ENCODE measurements around the gene TXNDC2. TPM values are rescaled to one million over a fixed set of nuclear protein-coding genes. Genes with fewer than 3 reads are reported as not detected.

The TXNDC2 gene
- total RNA-seq (2011; cell fraction: chromatin; rRNA removed; ENCODE audit: low replicate concordance): 2.8 and 4.0 TPM in 2 replicates
- total RNA-seq (2011; cell fraction: nucleolus; rRNA removed): 1.7 and 2.8 TPM in 2 replicates
- 2.3 and 2.6 TPM in 2 replicates for total RNA-seq (2011; cell fraction: nucleoplasm; rRNA removed)
- total RNA-seq (2014; rRNA removed) (1.3 TPM in 2 replicates), total RNA-seq (2014; rRNA removed; fragmentation: Illumina TruSeq; extraction: Trizol) (1.6 and 1.7 TPM in 2 replicates), total RNA-seq (2015; rRNA removed; fragmentation: Illumina TruSeq; extraction: Trizol) (2.3 and 2.5 TPM in 2 replicates), total RNA-seq (2021) (2.0 and 3.8 TPM in 2 replicates), polyA plus RNA-seq (2011; rRNA removed) (0.79 and 2.3 TPM in 2 replicates), polyA plus RNA-seq (2014; fragmentation: Illumina TruSeq; extraction: Trizol) (4.8 and 4.9 TPM in 2 replicates), polyA plus RNA-seq (2014; fragmentation: Nextera tagmentation; extraction: Ambion mirVana) (1 to 10 TPM; 1.2 to 2.3 TPM), polyA plus RNA-seq (2014; rRNA removed) (1.4 and 2.5 TPM in 2 replicates), polyA minus RNA-seq (2011; rRNA and poly(A)+ RNA removed) (2.8 and 5.4 TPM in 2 replicates), Bru-seq, nascent RNA (percentile 56 among the genes with signal in this experiment), BruChase-seq, experiment 1, labeled RNA remaining after a 2-hour chase (percentile 44 among the genes with signal in this experiment), BruChase-seq, experiment 2, labeled RNA remaining after a 6-hour chase (percentile 50 among the genes with signal in this experiment)
- polyA plus RNA-seq (2011; cell fraction: cytosol; rRNA removed): 0.55 and 2.2 TPM in 2 replicates
- polyA plus RNA-seq (2011; cell fraction: nucleus; rRNA removed): 0.83 and 4.6 TPM in 2 replicates
- polyA plus RNA-seq (2012): 1.5 and 3.3 TPM in 2 replicates
- 0.73 and 3.0 TPM in 2 replicates for polyA minus RNA-seq (2011; cell fraction: cytosol; rRNA and poly(A)+ RNA removed)
- 1.8 and 4.7 TPM in 2 replicates for polyA minus RNA-seq (2011; cell fraction: nucleus; rRNA and poly(A)+ RNA removed)
- long read RNA-seq, experiment 1, partial matches to known transcripts: 0 of 7 reads
- long read RNA-seq, experiment 1, other reads (novel, unspliced or antisense): 7 of 7 reads
- long read RNA-seq, experiment 2, partial matches to known transcripts: 1 of 6 reads
- long read RNA-seq, experiment 2, other reads (novel, unspliced or antisense): 5 of 6 reads
- long read RNA-seq, experiment 3, partial matches to known transcripts: 0 of 1 reads
- long read RNA-seq, experiment 3, other reads (novel, unspliced or antisense): 1 of 1 reads

DNA sequence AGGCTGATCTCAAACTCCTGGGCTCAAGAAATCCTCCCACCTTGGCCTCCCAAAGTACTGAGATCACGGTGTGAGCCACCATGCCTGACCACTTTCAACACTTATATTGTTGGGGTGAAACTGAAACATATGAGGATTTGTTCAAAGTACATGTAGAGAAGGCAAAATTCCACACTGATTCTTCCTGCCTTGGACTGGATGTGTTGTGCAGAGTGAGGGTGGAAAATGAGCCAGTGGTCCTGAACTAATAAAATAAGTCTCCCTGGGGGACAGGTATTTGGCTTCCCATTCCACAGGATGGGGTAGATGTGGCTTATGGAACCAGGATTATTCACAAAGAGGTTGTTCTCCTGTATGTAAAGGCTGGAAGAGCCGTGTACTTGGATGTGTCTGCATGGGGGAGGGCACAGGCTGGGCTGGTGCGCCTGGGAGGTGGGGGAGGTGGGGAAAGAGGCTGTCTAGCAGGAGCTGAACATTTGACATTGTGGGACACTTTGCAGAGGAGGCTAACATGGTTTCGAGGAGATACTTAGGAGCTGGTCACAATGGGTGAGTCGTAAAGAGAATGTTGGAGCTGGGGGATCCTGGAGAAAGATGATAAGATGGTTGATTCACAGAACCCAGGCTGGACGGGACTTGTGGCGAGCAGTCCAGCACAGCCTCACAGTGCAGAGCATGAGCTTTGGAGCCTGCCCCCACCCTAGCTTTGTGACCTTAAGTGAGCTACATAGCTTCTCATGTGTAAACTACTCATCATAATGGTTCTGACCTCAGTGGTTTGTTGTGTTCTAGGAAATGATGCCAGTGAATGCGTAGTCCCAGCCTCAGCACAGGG lies at the start of gene TXNDC2:
Gene TXNDC2, plus strand, starts transcription at position 804 of the 835 bp plus-strand sequence. CDS start 708 bp downstream, outside the sequence.
- in situ Hi-C loops (cut with MboI): no loop called here
- 4% methylated on average over 8 of the region's 8 CpGs for WGBS (ENCODE audit: insufficient coverage, low coverage, missing lambda C conversion rate)
- Histone ChIP-seq H3K9ac (ENCODE audit: insufficient read depth in 1 of 2, low read depth in 2 of 2, low read length in 2 of 2) (peak within 1 kb of the TSS; percentile 68 to 75; a peak in 3 of 4 replicates), H3K4me1 (replicated peaks in 1 of 2; ENCODE audit: control insufficient read depth in 2 of 2, insufficient read depth in 2 of 2, low read length in 2 of 2) (peaks cover 34 to 61% of the 10 kb centered on the region in 2 experiments), H3K4me2 (ENCODE audit: insufficient read depth, low read length) (peak within 1 kb of the TSS; percentile 78), H3K27me3 (ENCODE audit: control insufficient read depth in 2 of 2, insufficient read depth in 2 of 2, low read length in 2 of 2) (no peaks in the 10 kb centered on the region), H3K79me2 (ENCODE audit: control insufficient read depth, insufficient read depth, low read length) (peaks cover 3% of the 10 kb centered on the region; the same call in 1 of the 3 replicates), H4K20me1 (replicated peaks; ENCODE audit: control insufficient read depth, insufficient read depth, low read length) (no peaks in the 10 kb centered on the region), H2AFZ (ENCODE audit: low read depth, low read length) (peak within 1 kb of the TSS; percentile 73), H3K9me1 (ENCODE audit: control insufficient read depth, insufficient read depth, low read length) (no peaks in the 10 kb centered on the region), H3K36me3 (ENCODE audit: control insufficient read depth, insufficient read depth, low read length) (no peaks in the 10 kb centered on the region), H3K9me3 (replicated peaks; ENCODE audit: control insufficient read depth, insufficient read depth, low read depth, low read length) (no peaks in the 10 kb centered on the region), H3K27ac (ENCODE audit: extremely low read depth, low read depth, low read length) (peak within 1 kb of the TSS; percentile 82), H3K4me3 (no peak within 1 kb of the TSS; the same call in 1 of the 2 replicates)
- DNase-seq (ENCODE audit: extremely low read depth in 1 of 4, low spot score in 3 of 4): peak; percentile 74 to 97 (median 81)
- intact Hi-C loops (cut with micrococcal nuclease): no loop called here
- ATAC-seq: peak; percentile 82
- FAIRE-seq: peak; percentile 90
- POLR2A ChIA-PET: interaction anchor here (0.7 to 3.2 kb wide), 14 partner anchors 9 to 217 kb away, joined by 3 to 32 read pairs (median 4); partner anchors contain the start of gene VAPA
- no TSS peak for BruUV-seq (replicated peaks)
- CTCF ChIA-PET (ENCODE audit: low intra/inter-chr PET ratio): no interaction called here
- TF ChIP-seq ZNF165 (CRISPR knock-in tag; IDR thresholded peaks at IDR 0.05; ENCODE audit: borderline replicate concordance) (no peak), ELF1 (tag; IDR thresholded peaks at IDR 0.05) (no peak), SMARCA5 (IDR thresholded peaks at IDR 0.05) (no peak), BACH1 (tag; IDR thresholded peaks at IDR 0.05) (no peak), NR2C2 (CRISPR knock-in tag; IDR thresholded peaks at IDR 0.05) (no peak), NR2C2 (tag; IDR thresholded peaks at IDR 0.05) (no peak), POLR2H (tag; IDR thresholded peaks at IDR 0.05; ENCODE audit: low read depth) (no peak), KDM1A (IDR thresholded peaks at IDR 0.05) (no peak), ZNF239 (CRISPR knock-in tag; IDR thresholded peaks at IDR 0.05) (no peak), KDM2B (CRISPR knock-in tag; IDR thresholded peaks at IDR 0.05) (no peak), YY1 (IDR thresholded peaks at IDR 0.05; ENCODE audit: borderline replicate concordance in 1 of 3, control insufficient read depth in 1 of 3, extremely low read depth in 1 of 3, insufficient read depth in 3 of 3, insufficient read length in 1 of 3, insufficient replicate concordance in 2 of 3, low read depth in 1 of 3, low read length in 2 of 3) (peak in 1 of 3 experiments; percentile 47), SIN3A (IDR thresholded peaks at IDR 0.05; ENCODE audit: borderline replicate concordance in 2 of 2, control insufficient read depth in 1 of 2, low read depth in 2 of 2, low read length in 2 of 2) (no peak), MCM5 (IDR thresholded peaks at IDR 0.05; ENCODE audit: low read depth) (no peak)
- TF ChIP-seq, protein P1, sequence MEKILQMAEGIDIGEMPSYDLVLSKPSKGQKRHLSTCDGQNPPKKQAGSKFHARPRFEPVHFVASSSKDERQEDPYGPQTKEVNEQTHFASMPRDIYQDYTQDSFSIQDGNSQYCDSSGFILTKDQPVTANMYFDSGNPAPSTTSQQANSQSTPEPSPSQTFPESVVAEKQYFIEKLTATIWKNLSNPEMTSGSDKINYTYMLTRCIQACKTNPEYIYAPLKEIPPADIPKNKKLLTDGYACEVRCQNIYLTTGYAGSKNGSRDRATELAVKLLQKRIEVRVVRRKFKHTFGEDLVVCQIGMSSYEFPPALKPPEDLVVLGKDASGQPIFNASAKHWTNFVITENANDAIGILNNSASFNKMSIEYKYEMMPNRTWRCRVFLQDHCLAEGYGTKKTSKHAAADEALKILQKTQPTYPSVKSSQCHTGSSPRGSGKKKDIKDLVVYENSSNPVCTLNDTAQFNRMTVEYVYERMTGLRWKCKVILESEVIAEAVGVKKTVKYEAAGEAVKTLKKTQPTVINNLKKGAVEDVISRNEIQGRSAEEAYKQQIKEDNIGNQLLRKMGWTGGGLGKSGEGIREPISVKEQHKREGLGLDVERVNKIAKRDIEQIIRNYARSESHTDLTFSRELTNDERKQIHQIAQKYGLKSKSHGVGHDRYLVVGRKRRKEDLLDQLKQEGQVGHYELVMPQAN (IDR thresholded peaks at IDR 0.05; ENCODE audit: borderline replicate concordance): no peak

Data from K562 (cell line).